HG03457 (cell line): ENCODE measurements around the gene STK10.
A peak's percentile ranks its signal among the peaks of the same experiment; 100 is the strongest.

Source experiments
- ATAC-seq: cut with Tn5 transposase; IDR thresholded peaks from one replicate; pipeline ENCODE4 v1.9.1; 2021; ENCODE audit warnings: moderate number of reproducible peaks; ENCODE audit not compliant: unreplicated experiment

The STK10 gene

DNA sequence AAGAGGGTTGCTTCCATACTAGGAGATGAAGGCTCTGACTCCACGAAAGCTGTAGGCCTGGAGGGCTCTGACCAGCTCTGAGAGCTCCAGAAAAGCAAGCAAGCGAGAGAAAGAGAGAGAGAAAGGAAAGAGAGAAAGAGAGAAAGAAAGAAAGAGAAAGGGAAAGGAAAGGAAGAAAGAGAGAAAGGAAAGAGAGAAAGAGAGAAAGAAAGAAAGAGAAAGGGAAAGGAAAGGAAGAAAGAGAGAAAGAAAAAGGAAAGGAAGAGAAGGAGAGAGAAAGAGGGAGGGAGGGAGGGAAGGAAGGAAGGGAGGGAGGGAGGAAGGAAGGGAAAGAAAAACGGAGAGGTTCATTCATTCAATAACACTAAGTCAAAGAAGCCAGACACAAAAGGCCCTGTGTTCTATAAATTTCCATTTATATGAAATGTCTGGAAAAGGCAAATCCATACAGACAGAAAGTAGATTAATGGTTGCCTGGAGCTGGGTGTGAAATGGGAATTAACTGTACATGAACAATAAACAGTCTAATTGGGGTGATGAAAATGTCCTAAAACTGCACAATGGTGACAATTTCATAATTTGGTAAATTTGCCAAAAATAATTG, 1.8 kb upstream of the STK10 start:
- ATAC-seq: no peak

DNA sequence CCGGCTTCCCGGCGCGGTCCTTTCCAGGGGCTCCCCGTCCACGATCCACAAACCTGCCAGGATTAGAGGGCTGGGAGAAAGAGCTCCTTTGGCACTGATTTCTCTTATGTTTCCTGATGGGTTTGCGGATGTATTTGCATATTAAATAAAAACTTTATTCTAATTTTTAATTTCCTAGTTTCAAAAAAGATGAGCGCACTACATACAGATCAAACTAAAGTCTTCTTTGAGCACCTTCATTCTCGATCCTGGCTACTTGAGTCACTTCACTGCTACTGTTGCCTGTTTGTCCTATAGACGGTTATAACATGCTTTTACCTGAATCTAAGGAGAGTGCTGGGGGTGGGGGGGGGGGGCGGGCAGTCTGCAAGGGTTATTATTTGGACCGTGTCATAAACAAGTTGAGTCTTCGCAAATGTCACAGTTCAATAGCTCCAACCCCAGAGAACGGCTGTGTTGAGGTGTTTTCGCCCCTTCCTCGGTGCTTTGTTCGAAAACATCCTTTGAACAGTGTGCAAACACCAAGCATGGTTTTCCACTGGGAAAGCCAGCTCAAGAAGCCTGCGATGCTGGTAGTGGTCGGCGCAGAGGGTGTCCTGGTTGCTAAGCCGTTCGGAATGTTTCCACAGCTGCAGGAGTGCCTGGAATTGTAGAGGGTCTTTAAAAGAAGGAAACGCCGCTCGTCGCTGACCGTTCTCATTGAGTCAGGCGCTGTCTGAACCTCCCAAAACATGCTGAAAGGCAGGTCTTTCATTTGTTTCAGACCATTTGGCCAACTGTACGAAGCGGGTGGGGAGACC, 1.1 kb upstream of the STK10 start:
- ATAC-seq: no peak

DNA sequence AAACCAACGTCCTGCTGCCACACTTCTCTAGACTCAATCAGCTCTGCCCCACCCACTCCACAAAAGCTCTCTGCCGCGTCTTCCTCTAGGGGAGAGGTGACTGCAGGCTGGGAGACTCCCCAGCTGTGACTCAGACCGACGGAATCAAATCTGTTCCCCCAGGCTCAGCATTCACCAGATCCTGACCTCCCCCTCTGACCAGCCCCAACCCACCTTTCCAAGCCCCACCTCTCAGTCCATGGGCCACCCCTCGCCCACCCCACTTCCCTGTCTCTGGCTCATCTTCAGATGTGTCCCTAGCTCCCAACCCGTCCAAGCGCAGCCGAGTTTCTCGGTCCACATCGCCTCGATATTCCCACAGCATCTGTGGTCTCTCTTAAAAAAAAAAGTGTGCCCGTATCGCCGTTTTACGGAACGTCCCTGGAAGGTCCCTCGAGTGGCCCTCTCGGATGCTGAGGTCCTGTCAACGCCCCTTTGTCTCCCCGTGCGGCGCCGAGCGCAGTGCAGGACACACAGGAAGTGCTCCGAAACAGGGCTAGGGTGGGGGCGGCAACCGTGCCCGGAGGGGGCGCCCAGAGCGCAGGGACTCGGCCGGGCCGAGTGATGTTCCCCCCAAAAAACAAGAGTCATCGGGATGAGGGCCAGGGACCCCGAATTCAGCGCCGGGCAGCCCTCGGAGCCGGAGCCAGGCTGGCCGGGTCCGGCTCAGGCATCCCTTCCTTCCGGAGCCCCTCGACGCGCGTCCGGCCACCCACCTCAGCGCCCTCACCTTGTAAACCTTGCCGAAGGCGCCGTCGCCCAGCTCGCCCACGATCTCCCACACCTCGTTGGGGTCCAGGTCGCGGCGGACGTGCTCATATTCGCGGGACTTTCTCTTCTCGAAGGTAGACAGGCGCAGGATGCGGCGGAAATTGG, 649 bp downstream of the STK10 start:
- peak; percentile 6 for ATAC-seq

DNA sequence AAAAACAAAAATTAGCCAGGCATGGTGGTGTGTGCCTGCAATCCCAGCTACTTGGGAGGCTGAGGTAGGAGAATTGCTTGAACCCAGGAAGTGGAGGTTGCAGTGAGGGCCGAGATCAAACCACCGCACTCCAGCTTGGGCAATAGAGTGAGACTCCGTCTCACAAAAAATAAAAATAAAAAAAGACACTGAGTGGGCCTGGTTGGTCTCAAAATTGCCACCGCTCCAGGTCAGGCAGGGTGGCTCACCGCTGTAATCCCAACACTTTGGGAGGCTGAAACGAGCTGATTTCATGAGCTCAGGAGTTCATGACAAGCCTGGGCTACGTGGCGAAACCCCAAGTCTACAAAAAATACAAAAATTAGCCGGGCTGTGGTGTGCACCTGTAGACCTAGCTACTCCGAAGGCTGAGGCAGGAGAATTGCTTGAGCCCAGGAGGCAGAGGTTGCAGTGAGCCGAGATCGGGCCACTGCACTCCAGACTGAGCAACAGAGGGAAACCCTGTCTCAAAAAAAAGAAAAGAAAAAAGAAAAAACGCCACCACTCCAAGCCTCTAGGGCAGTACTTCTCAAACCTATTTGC, 1.8 kb downstream of the STK10 start:
- no peak for ATAC-seq

DNA sequence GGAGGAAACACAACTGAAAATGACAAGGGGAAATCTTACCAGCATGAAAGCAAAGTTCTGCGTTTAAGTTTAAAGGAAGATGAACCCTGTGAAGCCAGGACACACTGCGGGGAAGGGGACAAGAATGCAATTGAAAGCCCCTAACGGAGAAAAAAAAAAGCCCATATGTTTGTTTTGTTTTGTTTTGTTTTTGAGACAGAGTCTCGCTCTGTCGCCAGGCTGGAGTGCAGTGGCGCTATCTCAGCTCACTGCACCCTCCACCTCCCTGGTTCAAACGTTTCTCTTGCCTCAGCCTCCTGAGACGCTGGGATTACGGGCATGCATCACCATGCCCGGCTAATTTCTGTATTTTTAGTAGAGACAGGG, 2.9 kb downstream of the STK10 start:
- ATAC-seq: no peak

DNA sequence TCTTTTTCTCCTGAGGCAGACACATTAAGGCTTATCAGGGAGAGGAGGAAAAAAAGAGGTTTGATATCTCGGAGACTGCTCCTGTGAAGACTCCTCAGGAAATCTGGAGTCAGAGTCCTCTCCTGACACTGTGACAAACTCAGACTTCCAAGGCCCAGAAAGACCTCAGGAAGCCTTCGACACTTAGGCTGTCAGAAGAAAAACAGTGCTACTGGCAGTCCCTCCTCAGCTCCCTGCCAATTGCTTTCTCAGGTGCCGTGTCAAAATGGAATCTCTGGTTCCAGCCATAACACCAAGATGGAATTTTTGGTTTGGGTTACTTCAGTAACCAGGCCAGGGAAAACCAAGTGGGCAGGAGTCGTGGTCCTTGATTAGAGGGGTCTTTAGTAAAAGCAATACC, 4.1 kb downstream of the STK10 start:
- ATAC-seq: no peak

DNA sequence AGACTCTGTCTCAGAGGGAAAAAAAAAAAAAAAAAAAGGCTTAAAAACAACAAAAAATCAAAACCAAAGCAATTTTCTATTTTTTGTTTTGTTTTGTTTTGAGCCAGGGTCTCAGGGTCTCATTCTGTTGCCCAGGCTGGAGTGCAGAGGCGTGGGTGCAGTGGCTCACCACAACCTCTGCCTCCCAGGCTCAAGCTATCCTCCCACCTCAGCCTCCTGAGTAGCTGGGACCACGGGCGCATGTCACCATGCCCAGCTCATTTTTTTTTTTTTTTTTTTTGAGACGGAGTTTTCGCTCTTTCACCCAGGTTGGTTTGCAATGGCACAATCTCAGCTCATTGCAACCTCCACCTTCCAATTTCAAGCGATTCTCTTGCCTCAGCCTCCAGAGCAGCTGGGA, 5.7 kb downstream of the STK10 start:
- ATAC-seq: no peak

DNA sequence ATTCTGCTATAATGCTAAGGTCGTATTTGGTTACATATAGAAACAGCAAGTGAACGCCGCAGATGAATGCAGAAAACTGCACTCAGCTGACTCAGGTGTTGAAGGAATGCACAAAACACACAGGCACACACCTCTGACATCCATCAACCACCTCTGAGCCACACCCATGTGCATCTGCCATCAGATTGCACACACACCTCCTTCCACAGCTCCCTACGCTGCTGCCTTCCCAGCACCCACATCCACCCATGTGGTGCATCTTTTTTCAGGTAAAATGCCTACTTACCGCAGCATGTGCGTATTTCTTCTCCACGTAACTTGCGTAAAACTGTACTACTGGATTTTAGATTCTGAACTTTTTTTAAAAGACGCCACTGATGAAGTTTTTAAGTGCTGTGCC, 7.1 kb downstream of the STK10 start:
- ATAC-seq: no peak

DNA sequence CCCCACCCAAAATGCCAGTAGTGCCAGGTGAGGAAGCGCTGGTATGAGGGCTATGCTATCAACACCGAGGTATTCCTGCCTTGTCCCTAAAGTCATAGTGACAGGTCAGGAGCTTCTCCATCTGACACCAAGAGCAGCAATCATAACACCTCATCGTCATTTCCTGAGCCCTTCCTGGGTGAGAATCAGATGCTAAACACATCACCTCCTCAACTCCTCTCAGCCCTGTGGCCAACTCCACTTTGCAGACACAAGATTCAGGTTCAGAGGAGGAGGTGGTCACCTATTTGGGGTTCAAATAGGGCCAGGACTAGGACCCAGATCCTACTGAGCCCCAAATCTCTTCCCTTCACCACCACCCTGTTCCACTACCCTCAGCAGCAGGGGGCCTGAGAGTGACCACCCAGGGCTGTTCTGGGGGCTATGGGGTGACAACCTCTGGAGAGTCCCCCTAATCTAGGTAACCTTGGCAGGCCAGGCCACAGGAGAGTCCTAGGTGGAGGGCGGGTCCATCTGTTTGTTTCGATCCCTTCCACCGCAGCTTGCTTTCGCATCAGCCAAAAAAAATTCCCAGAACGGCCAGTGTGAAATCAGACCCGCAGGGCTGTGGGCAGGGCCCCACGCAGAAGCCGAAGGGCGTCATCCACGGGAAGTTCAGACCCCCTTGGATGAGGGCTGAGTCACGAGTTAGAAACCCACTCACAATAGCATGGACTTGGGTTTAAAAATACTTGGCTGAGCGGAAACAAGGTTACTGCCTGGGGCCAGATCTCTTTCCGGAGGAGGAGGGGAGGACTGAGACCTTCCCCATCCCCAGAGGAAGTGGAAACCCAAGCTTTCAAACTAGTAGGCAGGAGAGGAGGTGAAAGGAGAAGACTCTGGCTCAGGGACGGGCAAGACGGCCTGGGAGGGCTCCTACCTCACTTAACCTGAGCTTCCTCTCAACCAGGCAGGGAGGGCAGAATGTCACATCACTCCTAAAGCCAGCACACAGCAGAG, 8.7 kb downstream of the STK10 start:
- ATAC-seq: peak; percentile 27

DNA sequence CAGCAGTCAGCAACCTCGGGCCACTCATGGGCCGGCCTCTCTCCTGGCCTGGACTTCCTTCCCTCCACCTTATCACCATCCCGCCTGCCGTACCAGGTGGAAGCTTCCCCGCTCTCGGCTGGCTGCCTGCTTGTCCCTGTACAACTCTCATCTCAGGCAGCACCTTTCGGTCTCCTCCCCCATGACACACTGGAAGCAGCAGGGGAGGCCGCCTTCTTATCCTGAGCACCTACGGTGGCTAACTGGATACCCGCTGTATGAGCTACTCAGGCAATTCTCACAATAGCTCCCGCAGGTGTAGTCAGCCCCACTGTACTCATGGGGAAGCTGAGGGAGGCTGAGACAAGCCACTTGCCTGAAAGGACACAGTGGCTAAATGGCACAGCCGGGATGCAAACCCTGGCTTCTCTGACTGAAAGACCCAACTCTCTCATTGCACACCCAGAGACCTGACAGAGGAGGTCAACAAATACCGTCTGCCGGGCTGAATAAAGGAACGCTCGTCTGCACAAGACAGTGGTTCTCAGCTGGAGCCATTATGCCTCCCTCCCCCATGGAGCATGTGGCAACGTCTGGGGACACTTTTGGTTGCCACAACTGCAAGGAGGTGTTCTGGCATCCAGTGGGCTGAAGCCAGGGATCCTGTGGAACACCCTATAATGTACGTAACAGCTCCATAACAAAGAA, 9.6 kb downstream of the STK10 start:
- ATAC-seq: no peak

DNA sequence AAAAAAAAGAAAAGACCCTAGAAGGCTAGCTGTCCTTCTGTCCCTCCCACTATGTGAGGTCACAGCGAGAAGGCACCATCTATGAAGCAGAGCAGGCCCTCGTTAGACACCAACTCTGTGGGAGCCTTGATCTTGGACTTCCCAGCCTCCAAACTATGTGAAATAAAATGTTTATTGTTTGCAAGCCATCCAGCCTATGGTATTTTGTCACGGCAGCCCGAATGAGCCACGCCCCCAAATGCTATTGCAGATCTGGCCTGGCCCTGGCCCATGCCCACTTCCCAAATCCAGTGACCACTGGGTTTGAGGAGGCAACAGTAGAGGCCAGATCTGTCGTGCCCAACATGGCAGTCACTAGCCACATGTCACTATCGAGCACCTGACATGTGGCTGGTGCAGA, 10.8 kb downstream of the STK10 start:
- no peak for ATAC-seq

DNA sequence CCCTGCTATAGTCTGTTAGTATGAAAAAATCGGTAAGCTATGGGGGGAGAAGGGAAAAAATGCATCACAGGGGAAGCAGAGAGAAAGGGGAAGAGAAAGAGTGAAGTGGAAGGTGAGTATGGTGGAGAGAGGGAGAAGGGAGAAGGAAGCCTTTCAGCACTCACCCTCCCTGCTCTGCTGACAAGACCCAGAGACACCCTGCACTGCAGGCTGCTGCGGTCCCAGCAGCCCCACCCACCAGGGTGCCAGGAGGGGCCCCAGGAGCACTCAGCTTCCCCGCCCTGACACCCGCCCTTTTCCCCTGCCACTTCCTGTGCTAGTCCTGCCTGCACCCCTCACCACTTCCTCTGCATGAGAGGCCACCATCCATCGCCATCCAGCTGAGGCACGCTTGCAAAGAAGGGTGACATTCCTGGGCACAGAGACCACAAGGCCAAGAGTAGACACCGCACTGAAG, 12.7 kb downstream of the STK10 start:
- ATAC-seq: peak; percentile 45

DNA sequence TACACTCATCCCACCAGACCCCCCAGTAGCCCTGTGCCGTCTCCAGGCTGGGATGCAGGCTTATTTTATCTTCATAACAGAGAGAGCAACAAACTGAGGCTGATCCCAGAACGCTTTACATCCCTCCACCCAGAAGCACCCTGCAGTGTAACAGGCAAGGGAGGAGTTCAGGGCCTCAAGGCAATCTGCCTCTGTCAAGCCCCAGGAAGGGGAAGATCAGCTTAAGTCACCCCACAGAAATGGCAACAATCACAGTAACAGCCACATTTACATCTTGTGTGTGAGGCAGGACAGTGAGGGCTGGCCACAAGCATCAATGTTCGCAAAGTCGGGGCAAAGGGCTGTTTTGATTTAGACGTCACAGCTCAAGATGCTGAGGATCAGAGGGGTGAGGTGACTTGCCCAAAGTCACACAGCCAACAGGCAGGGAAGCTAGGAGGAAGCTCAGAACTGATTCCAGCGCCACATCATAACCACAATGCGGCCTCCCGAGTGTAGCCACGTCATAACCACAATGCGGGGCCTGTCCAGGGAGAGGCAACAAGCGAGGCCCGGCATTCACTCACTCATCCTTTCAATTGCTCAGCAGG, 14.4 kb downstream of the STK10 start:
- no peak for ATAC-seq

DNA sequence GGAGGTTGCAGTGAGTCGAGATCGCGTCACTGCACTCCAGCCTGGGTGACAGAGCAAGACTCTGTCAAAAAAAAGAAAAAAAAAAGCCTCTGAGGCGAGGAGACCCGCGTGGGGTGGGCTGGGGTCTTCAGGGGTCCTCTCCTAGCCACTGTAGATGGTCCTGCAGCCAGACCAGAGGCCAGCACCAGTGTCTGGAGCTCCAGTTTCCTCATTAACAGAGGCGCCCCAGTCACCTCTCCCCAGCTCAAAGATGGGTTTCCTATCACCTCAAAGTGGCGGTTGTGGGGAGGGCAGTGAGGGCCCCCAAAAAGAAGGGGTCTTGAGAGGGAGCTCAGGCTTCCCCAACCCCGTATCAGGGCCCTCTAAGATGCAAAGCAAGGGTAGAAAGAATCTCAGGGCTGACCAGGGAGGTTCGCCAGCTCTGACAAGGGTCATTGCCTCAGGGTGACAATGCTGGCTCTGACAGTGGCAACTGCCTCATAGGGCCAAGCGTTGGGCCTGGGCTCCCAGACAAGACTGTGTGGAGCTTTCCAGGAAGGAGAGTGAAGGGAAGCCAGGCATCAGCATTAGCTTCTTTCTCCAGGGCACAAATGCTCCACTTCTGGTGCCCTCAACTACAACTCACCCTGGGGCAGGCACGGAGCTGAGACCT, 15.0 kb downstream of the STK10 start:
- ATAC-seq: no peak

DNA sequence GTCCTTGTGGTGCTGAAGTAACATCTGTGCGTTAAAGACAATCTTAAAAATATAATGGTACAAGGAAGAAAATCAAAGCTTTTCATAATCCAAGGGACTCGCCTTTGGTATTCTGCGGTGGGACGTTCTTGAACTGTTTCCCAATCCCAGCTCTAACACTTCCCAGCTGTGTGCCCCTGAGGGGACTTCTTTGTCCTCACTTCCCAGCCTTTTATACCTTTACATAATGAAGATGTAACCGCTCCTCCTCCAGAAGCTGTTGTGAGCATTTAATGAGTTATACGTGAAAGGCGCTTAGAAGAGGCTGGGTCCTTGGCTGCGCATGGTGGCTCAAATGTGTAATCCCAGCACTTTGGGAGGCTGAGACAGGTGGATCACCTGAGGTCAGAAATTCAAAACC, 16.9 kb downstream of the STK10 start:
- no peak for ATAC-seq

DNA sequence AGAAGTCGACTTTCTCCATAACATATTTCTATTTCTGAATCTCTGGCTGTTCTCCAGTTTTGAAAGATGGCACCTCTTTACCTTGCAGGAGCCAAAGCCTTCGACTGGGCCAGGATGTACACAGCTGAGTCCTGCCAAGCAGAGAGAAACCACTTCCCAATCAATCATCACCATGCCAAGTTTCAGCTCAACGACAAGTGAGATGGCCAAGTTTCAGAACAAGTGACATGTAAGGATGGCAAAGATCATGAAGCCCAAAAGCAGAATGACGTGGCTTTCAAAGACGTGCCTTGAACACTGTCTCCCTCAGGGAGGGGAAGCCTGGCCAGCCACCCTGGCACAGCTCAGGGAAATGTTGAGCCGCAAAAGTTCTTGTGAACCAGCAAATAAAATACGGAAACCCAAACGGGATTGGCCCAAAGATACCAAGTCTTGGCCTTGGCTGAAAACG, 17.7 kb downstream of the STK10 start:
- ATAC-seq: no peak

DNA sequence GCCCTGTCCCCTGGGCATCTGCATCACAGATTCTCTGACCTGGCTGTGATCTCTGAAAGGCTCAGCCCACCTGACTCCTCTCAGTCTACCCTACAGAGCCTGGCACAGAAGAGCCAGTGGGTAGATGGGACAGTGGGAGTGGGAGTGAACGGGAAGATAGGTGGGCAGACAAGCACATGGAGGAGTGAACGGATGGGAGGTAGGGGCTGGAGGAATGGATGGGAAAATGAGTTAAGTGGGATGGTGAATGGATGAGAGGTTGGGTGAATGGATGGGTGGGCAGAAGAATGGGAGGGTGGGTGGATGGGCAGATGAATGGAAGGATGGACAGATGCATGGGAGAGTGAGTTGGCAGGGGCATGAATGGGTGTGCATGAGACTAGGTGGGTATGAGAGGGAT, 18.8 kb downstream of the STK10 start:
- ATAC-seq: no peak

DNA sequence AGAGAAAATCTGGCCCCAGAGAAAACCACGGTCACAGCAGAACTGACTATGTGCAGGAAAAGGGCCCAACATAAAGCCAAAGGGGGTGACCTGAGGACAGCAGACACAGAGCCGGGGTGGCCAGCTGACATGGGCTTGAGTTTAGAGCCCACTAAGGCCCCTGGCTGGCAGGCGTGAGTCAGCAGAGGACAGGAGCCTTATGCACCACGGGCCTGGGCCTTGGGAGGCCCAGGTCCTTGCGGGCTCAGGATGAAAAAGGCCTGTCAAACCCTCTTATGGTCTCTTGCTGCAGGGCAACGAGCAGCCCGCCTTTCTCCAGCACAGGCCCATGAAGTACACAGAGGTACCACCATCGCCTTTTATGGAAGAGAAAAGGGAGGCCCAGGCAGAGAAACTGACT, 19.7 kb downstream of the STK10 start:
- ATAC-seq: no peak

DNA sequence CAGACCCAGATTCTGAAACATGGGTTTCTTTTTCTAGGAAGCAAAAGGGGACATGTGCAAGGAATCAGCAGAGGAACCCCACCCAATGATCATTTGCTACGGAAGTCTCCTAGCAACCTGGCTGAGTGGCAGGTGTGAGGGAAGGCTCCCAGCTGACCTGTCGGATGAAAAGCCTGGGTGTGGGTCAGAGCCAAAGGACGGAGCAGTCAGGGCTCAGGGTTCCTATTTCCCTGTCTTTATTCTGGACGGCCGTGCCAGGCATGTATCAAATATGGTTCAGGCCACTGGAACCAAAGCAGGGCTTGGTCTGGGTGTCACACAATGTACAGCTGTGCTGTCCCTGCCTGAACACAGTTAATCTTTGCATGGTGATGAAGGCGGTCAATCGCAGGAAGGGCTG, 20.1 kb downstream of the STK10 start:
- no peak for ATAC-seq
